ENCODE results near the gene KCNN3.

Gene KCNN3

GRCh38 chr1:154777781-154778180 lies 92.3 kb downstream of the KCNN3 start:
- DNase-seq, result no peak
- peaks cover 4% of the 10 kb centered on the region for H3K9me3 Mint-ChIP-seq
- H3K27ac Mint-ChIP-seq, result no peak overlapping the region
- H3K4me1 Mint-ChIP-seq, result peaks cover 38% of the 10 kb centered on the region
- H3K36me3 Mint-ChIP-seq (ENCODE audit: low read depth), result no peaks in the 10 kb centered on the region
- H3K4me3 Mint-ChIP-seq, result no peak overlapping the region
- TF ChIP-seq CTCF (IDR thresholded peaks at IDR 0.05), result no peak
- H3K27me3 Mint-ChIP-seq (ENCODE audit: low read depth, poor library complexity), result peaks cover 8% of the 10 kb centered on the region

- Mint-ChIP-seq H3K36me3 (ENCODE audit: low read depth) (no peaks in the 10 kb centered on the region), H3K4me1 (peaks cover 41% of the 10 kb centered on the region), H3K9me3 (peaks cover 4% of the 10 kb centered on the region), H3K27ac (no peak overlapping the region), H3K4me3 (no peak overlapping the region), H3K27me3 (ENCODE audit: low read depth, poor library complexity) (peaks cover 8% of the 10 kb centered on the region)
- DNase-seq, result no peak
- TF ChIP-seq CTCF (IDR thresholded peaks at IDR 0.05), result no peak
Measured at GRCh38 chr1:154777154-154777553, 92.9 kb downstream of the KCNN3 start.

GRCh38 chr1:154775621-154776605 lies 94.2 kb downstream of the KCNN3 start:
- no peak overlapping the region for H3K4me3 Mint-ChIP-seq
- H3K9me3 Mint-ChIP-seq, result peaks cover 4% of the 10 kb centered on the region

GRCh38 chr1:154774175-154774855 lies 95.8 kb downstream of the KCNN3 start:
- no peak for TF ChIP-seq CTCF (IDR thresholded peaks at IDR 0.05)
- H3K4me1 Mint-ChIP-seq, result peaks cover 41% of the 10 kb centered on the region
- DNase-seq, result no peak
- peaks cover 8% of the 10 kb centered on the region for H3K27me3 Mint-ChIP-seq (ENCODE audit: low read depth, poor library complexity)
- no peak overlapping the region for H3K27ac Mint-ChIP-seq
- no peak overlapping the region for H3K4me3 Mint-ChIP-seq
- peaks cover 4% of the 10 kb centered on the region for H3K9me3 Mint-ChIP-seq
- no peaks in the 10 kb centered on the region for H3K36me3 Mint-ChIP-seq (ENCODE audit: low read depth)

More at GRCh38 chr1:154775621-154776605, 94.2 kb downstream of the KCNN3 start:
- peaks cover 41% of the 10 kb centered on the region for H3K4me1 Mint-ChIP-seq
- H3K36me3 Mint-ChIP-seq (ENCODE audit: low read depth), result no peaks in the 10 kb centered on the region
- TF ChIP-seq CTCF (IDR thresholded peaks at IDR 0.05), result no peak
- H3K27me3 Mint-ChIP-seq (ENCODE audit: low read depth, poor library complexity), result peaks cover 8% of the 10 kb centered on the region
- DNase-seq, result no peak
- peak overlapping the region; percentile 76 for H3K27ac Mint-ChIP-seq

- TF ChIP-seq CTCF (IDR thresholded peaks at IDR 0.05), result no peak
- peaks cover 41% of the 10 kb centered on the region for H3K4me1 Mint-ChIP-seq
- no peaks in the 10 kb centered on the region for H3K36me3 Mint-ChIP-seq (ENCODE audit: low read depth)
- no peaks in the 10 kb centered on the region for H3K9me3 Mint-ChIP-seq
- H3K4me3 Mint-ChIP-seq, result no peak overlapping the region
- no peak overlapping the region for H3K27ac Mint-ChIP-seq
- H3K27me3 Mint-ChIP-seq (ENCODE audit: low read depth, poor library complexity), result peaks cover 4% of the 10 kb centered on the region
- DNase-seq, result no peak
Measured at GRCh38 chr1:154773551-154773950, 96.5 kb downstream of the KCNN3 start.
